Stimulated activated CD8-positive, alpha-beta memory T cell treated with anti-CD3 and anti-CD28 coated beads, Interleukin-4, amount 100 ng/mL, for 48 hours (primary cell): Measurements from ENCODE around the gene CST9.
"Not testable (repeated sequence)": the region's sequence is repeated elsewhere in the genome, so short reads cannot be mapped to it uniquely, and the experiment has no call there.

Experiments
- DNase-seq: peaks from one replicate; pipeline ENCODE4 v3.0.0-alpha.2; 2020

The CST9 gene

GRCh38 chr20:23585808-23586734, 19.6 kb downstream of the CST9 start:
- no peak for DNase-seq

GRCh38 chr20:23585449-23585807, 20.3 kb downstream of the CST9 start:
- no peak for DNase-seq

- no peak for DNase-seq
Measured at GRCh38 chr20:23584434-23585199, 21.1 kb downstream of the CST9 start.

- no peak for DNase-seq
Measured at GRCh38 chr20:23583526-23583925, 22.2 kb downstream of the CST9 start.

DNA sequence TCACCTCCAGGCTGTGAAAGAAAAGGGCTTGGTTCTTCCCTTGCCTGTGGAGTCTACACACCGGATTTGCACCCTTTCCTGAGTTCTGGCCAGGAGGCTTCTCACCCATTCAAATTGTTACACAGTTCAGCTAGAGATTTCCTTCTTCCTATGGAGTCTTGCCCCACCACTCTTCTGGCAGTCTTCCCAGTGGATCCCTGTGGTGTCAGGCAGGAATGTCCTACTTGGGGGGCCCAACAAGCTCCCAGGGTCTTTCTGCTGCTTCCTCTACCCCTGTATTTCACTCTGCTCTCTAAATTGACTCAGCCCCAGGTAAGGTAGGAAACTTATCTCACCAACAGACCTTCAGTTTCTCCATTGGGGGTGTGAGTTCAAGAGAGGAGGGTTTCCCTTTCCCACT, 23.4 kb downstream of the CST9 start:
- no peak for DNase-seq

GRCh38 chr20:23581833-23582232, 23.9 kb downstream of the CST9 start:
- not testable (repeated sequence) for DNase-seq

DNA sequence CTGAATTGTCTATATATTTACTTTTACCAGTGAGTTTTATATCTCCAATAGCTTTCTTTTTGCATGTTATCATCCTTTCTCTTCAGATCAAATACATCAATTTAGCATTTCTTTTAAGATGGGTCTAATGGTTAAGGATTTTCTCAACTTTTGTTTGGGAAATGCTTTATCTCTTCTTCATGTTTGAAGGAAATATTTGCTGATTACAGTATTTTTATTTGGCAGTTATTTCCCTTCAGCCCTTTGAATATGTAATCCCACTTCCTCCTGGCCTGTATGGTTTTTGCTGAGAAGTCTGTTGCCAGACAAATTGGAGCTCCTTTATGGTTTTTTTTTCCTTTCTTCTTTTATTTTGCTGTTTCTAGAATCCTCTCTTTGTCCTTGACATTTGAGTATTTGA, 30.7 kb downstream of the CST9 start:
- no peak for DNase-seq

DNA sequence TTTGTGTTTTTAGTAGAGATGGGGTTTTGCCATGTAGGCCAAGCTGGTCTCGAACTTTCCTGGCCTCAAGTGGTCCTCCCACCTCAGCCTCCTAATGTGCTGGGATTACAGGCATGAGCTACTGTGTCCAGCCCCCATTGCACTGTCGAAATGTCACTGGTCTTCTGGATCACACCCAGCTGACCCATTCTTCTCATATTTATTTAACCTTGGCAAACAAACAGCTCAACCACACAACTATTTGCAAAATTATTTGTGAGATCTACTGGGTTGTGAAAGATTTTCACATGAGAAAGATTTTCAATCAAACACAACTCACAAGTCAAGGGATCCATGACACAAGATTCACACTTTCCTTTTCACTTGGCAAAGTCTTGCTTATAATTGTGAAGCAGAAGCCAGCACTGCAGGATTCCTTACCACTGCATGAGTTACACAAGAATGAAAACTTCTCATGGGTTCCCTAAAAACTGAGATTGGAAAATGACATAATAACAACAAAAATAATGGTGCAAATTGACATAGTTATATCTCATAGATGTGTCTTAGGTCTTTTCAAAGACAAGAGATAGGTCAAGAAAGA, 35.4 kb downstream of the CST9 start:
- no peak for DNase-seq

GRCh38 chr20:23569570-23569969, 36.1 kb downstream of the CST9 start:
- DNase-seq: no peak

DNA sequence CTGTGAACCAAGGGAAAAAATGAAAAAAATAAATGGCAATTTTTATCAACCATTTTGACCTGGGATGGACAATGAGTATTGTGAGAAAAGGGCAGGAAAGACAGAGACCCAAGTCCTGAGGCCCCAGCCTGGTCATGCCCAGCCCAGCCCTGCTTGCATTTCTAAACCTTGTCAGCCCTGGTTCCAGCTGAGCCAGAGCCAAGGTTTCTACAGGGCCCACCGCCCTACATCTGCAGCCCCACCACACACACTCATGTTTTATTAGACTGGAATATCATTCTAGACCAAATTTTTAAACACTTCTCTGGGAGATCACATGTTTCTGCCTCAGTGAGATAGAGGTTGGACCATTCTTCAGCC, 36.8 kb downstream of the CST9 start:
- DNase-seq: no peak

- DNase-seq: no peak
Measured at GRCh38 chr20:23568320-23568970, 37.3 kb downstream of the CST9 start, which contains the start of gene CST9L. Gene CST9L (minus strand): TSS chr20:23568484. CDS start chr20:23568450, 34 bp downstream.

DNA sequence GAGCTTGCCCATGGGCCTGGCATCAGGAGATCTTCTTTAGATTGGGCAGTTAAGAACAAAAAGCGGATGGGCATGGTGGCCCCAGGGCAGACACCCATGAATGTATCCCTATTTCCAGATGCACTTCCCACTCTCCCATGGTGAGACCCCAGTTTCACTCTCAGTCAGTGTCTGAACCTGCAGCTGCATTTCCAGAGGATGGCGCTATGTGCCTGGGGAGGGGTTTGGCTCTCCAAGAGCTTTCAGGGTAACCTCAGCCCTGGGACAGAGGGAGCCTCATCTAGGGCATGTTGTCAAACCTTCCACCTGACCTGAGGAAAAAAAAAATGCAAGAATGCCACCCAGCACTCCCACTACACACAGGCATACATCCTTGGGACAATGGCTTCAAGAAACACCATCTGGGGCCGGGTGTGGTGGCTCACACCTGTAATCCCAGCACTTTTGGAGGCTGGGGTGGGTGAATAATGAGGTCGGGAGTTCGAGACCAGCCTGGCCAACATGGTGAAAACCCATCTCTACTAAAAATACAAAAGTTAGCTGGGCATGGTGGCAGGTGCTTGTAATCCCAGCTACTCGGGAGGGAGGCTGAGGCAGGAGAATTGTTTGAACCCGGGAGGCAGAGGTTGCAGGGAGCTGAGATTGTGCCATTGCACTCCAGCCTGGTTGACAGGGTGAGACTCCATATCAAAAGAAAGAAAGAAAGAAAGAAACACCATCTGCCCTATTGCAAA, 39.4 kb downstream of the CST9 start:
- DNase-seq: no peak

DNA sequence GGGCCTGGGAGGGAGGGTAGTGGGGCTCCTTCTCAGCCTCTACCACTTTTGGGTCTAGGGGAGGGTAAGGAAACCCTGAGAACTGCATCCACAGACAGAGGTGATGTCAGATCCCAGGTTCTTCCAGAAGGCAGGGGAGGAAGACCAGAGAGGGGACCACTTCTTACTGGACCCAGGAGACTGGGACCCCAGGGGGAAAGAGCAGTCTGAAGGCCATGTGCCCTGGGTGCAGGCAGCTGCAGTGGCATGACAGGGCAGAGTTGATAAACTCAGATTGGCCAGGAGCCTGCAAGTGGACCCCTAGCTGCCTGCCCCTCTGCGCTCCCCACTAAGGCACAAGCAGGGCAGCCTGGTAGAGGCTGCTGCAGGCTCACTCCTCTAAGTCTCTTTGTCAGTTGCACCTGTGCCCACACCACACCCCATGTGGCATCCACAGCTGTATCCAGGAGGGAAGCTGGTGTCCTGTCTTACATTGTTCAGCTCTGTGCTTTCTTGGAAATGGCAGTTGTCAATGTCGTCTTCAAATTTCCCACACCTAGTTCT, 40.1 kb downstream of the CST9 start:
- no peak for DNase-seq

DNA sequence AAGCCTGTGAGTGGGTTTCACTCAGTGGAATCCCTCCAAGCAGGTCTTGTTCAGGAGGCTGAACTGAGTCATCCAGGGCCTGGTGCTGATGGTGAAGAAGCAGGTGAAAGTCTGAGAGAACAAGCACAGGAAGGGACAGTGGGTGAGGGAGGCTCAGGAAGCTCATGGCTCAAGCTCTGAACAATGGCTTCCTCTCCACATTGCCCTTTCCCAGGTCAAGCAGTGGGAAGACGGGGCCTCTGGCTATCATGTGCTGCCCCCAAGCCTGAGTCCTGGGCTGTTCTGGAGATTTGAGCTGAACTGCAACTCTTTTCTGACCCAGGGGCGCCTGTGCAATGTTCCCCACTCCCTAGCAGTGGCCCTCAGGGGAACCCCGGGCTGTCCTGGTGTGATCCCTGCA, 40.8 kb downstream of the CST9 start:
- no peak for DNase-seq

DNA sequence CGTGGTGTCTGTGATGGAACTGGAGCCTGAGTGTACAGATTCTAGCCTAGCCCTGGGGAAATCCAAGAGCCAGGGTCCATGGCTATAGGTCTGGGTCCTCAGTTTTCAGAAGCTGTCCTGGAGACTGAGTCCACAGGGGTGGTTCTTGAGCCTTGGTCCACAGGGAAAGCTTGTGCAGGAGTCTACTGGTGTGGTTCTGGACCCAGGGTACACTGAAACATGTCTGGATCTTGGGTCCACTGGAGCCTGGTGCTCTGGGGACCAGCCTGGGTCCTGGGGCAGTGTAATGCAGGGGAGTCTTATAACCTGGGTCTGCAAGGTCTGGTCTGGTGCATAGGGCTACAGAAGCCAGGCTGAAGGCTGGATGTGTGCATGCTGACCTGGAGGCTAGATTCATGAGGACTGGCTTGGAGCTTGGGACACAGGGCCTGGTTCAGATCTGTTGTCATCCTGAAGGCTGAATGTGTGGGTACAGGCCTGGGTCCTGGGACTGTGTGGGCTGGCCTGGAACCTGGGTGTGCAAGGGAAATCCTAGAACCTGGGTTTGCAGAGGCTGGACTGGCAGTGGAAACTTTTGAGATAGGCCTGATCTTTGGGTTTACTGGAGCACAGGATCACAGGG, 42.9 kb downstream of the CST9 start:
- DNase-seq: no peak

DNA sequence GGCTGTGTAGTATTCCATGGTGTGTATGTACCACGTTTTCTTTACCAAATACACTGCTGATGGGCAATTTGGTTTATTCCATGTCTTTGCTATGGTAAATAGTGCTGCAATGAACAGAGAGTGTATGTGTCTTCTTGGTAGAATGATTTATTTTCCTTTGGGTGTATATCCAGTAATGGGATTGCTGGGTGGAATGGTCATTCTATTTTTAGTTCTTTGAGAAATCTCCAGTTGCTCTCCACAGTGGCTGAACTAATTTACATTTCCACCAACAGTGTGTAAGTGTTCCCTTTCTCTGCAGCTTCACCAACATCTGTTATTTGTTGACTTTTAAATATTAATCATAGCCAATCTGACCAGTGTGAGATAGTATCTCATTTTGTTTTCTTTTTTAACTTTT, 51.3 kb downstream of the CST9 start:
- no peak for DNase-seq
